ENCODE data around the gene RTF2.

DNA sequence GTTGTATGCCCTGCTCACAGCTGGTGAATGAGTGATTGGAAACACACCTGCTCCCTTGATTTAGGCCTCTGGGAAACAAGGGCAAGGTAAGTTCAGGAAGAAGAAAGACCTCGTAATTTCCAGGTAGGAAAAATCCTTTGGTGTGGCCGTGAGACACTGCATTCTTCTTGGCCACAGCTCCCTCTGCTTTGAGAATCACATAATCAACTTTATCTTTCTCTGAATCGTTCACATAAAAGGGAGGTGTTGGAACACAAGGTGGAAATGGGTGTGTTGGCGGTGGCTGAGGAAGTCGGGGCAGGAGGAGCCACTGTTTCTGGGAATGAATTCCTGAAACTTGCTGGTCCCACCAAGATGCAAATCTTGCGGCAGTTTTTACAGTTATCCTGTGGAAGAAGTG, 90.5 kb downstream of the RTF2 start:
- TF ChIP-seq, protein P1, sequence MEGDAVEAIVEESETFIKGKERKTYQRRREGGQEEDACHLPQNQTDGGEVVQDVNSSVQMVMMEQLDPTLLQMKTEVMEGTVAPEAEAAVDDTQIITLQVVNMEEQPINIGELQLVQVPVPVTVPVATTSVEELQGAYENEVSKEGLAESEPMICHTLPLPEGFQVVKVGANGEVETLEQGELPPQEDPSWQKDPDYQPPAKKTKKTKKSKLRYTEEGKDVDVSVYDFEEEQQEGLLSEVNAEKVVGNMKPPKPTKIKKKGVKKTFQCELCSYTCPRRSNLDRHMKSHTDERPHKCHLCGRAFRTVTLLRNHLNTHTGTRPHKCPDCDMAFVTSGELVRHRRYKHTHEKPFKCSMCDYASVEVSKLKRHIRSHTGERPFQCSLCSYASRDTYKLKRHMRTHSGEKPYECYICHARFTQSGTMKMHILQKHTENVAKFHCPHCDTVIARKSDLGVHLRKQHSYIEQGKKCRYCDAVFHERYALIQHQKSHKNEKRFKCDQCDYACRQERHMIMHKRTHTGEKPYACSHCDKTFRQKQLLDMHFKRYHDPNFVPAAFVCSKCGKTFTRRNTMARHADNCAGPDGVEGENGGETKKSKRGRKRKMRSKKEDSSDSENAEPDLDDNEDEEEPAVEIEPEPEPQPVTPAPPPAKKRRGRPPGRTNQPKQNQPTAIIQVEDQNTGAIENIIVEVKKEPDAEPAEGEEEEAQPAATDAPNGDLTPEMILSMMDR (conservative IDR thresholded peaks at IDR 0.05; ENCODE audit: low read depth, low read length), result no peak
- no peak for TF ChIP-seq SMC3 (IDR thresholded peaks at IDR 0.05; ENCODE audit: low read depth, low read length)
- TF ChIP-seq, protein P2, sequence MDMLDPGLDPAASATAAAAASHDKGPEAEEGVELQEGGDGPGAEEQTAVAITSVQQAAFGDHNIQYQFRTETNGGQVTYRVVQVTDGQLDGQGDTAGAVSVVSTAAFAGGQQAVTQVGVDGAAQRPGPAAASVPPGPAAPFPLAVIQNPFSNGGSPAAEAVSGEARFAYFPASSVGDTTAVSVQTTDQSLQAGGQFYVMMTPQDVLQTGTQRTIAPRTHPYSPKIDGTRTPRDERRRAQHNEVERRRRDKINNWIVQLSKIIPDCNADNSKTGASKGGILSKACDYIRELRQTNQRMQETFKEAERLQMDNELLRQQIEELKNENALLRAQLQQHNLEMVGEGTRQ (IDR thresholded peaks at IDR 0.05; ENCODE audit: low read depth, low read length), result no peak
- TF ChIP-seq MXI1 (IDR thresholded peaks at IDR 0.05; ENCODE audit: borderline replicate concordance, low read depth, low read length), result no peak
- no peak for TF ChIP-seq RAD21 (IDR thresholded peaks at IDR 0.05; ENCODE audit: low read length)
- no peak for TF ChIP-seq POLR2A (IDR thresholded peaks at IDR 0.05; ENCODE audit: low read depth, low read length)
- no peak for TF ChIP-seq CEBPB (IDR thresholded peaks at IDR 0.05; ENCODE audit: low read depth, low read length)
- TF ChIP-seq RFX5 (IDR thresholded peaks at IDR 0.05; ENCODE audit: low read depth, low read length), result no peak
- no peak for TF ChIP-seq FOS (IDR thresholded peaks at IDR 0.05; ENCODE audit: low read depth, low read length)
